SK-N-SH treated with all-trans-retinoic acid at 6 μM for 48 hours (cell line): Measurements from ENCODE around the gene TTPAL.

Experiments
- ATAC-seq: fragments of 200-7000 bp; cut with Tn5 transposase; 3 replicates; pipeline ENCODE4 v1.9.1; 2020; ENCODE audit warnings: mild to moderate bottlenecking, moderate library complexity
- ARNTL ChIP-seq: fragments of 450-650 bp; formaldehyde crosslinking; IDR thresholded peaks from 2 replicates; pipeline ENCODE4 v1.5.0; 2020; ENCODE audit warnings: low read depth, mild to moderate bottlenecking, moderate library complexity, borderline replicate concordance
- BACH2 ChIP-seq: fragments of 250-450 bp; sonication (Bioruptor Pico); IDR thresholded peaks from 2 replicates; pipeline ENCODE4 v1.9.0; 2021; ENCODE audit warnings: mild to moderate bottlenecking, borderline replicate concordance
- CREB5 ChIP-seq: fragments of 250-450 bp; sonication (Bioruptor Pico); IDR thresholded peaks from 2 replicates; pipeline ENCODE4 v1.5.1; 2020; ENCODE audit warnings: low read depth, mild to moderate bottlenecking, moderate library complexity
- CSRNP3 ChIP-seq: fragments of 250-450 bp; sonication (Bioruptor Pico); IDR thresholded peaks from 2 replicates; pipeline ENCODE4 v1.5.1; 2021; ENCODE audit warnings: mild to moderate bottlenecking, moderate library complexity
- ESRRG ChIP-seq: fragments of 250-450 bp; sonication (Bioruptor Pico); IDR thresholded peaks from 2 replicates; pipeline ENCODE4 v1.6.1; 2021; ENCODE audit warnings: mild to moderate bottlenecking
- GLIS3 ChIP-seq: fragments of 250-450 bp; sonication (Bioruptor Pico); IDR thresholded peaks from 2 replicates; pipeline ENCODE4 v1.5.0; 2020; ENCODE audit warnings: mild to moderate bottlenecking, moderate library complexity
- ISL1 ChIP-seq: fragments of 250-450 bp; sonication (Bioruptor Pico); IDR thresholded peaks from 2 replicates; pipeline ENCODE4 v2.1.2; 2022; ENCODE audit warnings: mild to moderate bottlenecking, moderate library complexity
- OSR1 ChIP-seq: fragments of 250-450 bp; sonication (Bioruptor Pico); IDR thresholded peaks from 2 replicates; pipeline ENCODE4 v1.8.0; 2022; ENCODE audit warnings: moderate library complexity, mild to moderate bottlenecking, inconsistent platforms
- PATZ1 ChIP-seq: fragments of 250-450 bp; sonication (Bioruptor Pico); IDR thresholded peaks from 2 replicates; pipeline ENCODE4 v1.8.0; 2020; ENCODE audit warnings: mild to moderate bottlenecking, moderate library complexity, borderline replicate concordance
- POU6F1 ChIP-seq: fragments of 250-450 bp; sonication (Bioruptor Pico); IDR thresholded peaks from 2 replicates; pipeline ENCODE4 v1.8.0; 2021; ENCODE audit warnings: low read depth, mild to moderate bottlenecking, moderate library complexity, borderline replicate concordance
- RARB ChIP-seq: fragments of 250-450 bp; sonication (Bioruptor Pico); IDR thresholded peaks from 2 replicates; pipeline ENCODE4 v1.8.0; 2021; ENCODE audit warnings: mild to moderate bottlenecking, moderate library complexity
- SNAI2 ChIP-seq: fragments of 250-450 bp; sonication (Bioruptor Pico); IDR thresholded peaks from 2 replicates; pipeline ENCODE4 v1.5.0; 2020; ENCODE audit warnings: mild to moderate bottlenecking, moderate library complexity
- TCF4 ChIP-seq: fragments of 250-450 bp; sonication (Bioruptor Pico); IDR thresholded peaks from 2 replicates; pipeline ENCODE4 v1.8.0; 2021; ENCODE audit warnings: mild to moderate bottlenecking, moderate library complexity, borderline replicate concordance
- TOX ChIP-seq: fragments of 250-450 bp; sonication (Bioruptor Pico); IDR thresholded peaks from 2 replicates; pipeline ENCODE4 v1.8.0; 2021; ENCODE audit warnings: mild to moderate bottlenecking, moderate library complexity, borderline replicate concordance
- TSHZ2 ChIP-seq: fragments of 250-450 bp; sonication (Bioruptor Pico); IDR thresholded peaks from 2 replicates; pipeline ENCODE4 v1.5.0; 2020; ENCODE audit warnings: mild to moderate bottlenecking, moderate library complexity
- ZC3H10 ChIP-seq: fragments of 250-450 bp; sonication (Bioruptor Pico); IDR thresholded peaks from 2 replicates; pipeline ENCODE4 v1.5.1; 2021; ENCODE audit warnings: mild to moderate bottlenecking, moderate library complexity
- ZFP30 ChIP-seq: fragments of 450-650 bp; formaldehyde crosslinking; IDR thresholded peaks from 2 replicates; pipeline ENCODE4 v1.5.0; 2022; ENCODE audit warnings: mild to moderate bottlenecking, moderate library complexity
- ZNF565 ChIP-seq: fragments of 450-650 bp; formaldehyde crosslinking; conservative IDR thresholded peaks from 2 replicates; pipeline ENCODE4 v1.5.0; 2020; ENCODE audit warnings: low read depth, mild to moderate bottlenecking, moderate library complexity
- ZNF70 ChIP-seq: fragments of 450-650 bp; formaldehyde crosslinking; IDR thresholded peaks from 2 replicates; pipeline ENCODE4 v1.5.0; 2020; ENCODE audit warnings: mild to moderate bottlenecking, moderate library complexity

TTPAL gene

GRCh38 chr20:44526129-44526528 is 50.5 kb downstream of the TTPAL start:
- no peak for ATAC-seq
- no peak for TF ChIP-seq GLIS3 (CRISPR knock-in tag)
- TF ChIP-seq TCF4 = no peak
- TF ChIP-seq TOX (CRISPR knock-in tag) = no peak
- no peak for TF ChIP-seq ESRRG (CRISPR knock-in tag)
- no peak for TF ChIP-seq ZNF565 (CRISPR knock-in tag)
- TF ChIP-seq RARB (CRISPR knock-in tag) = no peak
- TF ChIP-seq CREB5 (CRISPR knock-in tag) = no peak
- TF ChIP-seq TSHZ2 (CRISPR knock-in tag) = no peak
- TF ChIP-seq ZC3H10 (CRISPR knock-in tag) = no peak
- TF ChIP-seq BACH2 (CRISPR knock-in tag) = no peak
- TF ChIP-seq ZFP30 (CRISPR knock-in tag) = no peak

GRCh38 chr20:44527716-44528199 is 52.1 kb downstream of the TTPAL start:
- TF ChIP-seq ARNTL (CRISPR knock-in tag) (no peak), OSR1 (CRISPR knock-in tag) (no peak), BACH2 (CRISPR knock-in tag) (no peak), POU6F1 (CRISPR knock-in tag) (no peak), ZNF70 (CRISPR knock-in tag) (no peak), SNAI2 (CRISPR knock-in tag) (no peak), CREB5 (CRISPR knock-in tag) (no peak)
- ATAC-seq = no peak

GRCh38 chr20:44528309-44528708 is 52.6 kb downstream of the TTPAL start:
- TF ChIP-seq ZNF70 (CRISPR knock-in tag) = no peak
- no peak for TF ChIP-seq PATZ1
- no peak for TF ChIP-seq ISL1
- TF ChIP-seq TSHZ2 (CRISPR knock-in tag) = no peak
- TF ChIP-seq CSRNP3 (CRISPR knock-in tag) = no peak
- no peak for ATAC-seq
